MM.1S (cell line): ENCODE measurements around the gene TNNC2.

ENCODE experiments used
- DNase-seq: peaks from one replicate; pipeline ENCODE4 v3.0.0-alpha.2; 2015
- H2AFZ ChIP-seq: fragments of 300-600 bp; sonication (generic); 2 replicates; pipeline ENCODE4 v1.6.0; 2016; ENCODE audit warnings: antibody characterized with exemption, low read length
- H3F3A ChIP-seq: fragments of 300-600 bp; sonication (generic); 2 replicates; pipeline ENCODE4 v1.6.1; 2016; ENCODE audit warnings: mild to moderate bottlenecking, antibody characterized with exemption, low read length, moderate library complexity, mixed read lengths; ENCODE audit not compliant: insufficient read depth
- H3K27ac ChIP-seq: fragments of 300-600 bp; sonication (generic); 2 replicates; pipeline ENCODE4 v1.5.1; 2016; ENCODE audit warnings: mild to moderate bottlenecking, low read length
- H3K27me3 ChIP-seq: fragments of 300-600 bp; sonication (generic); replicated peaks from 2 replicates; pipeline ENCODE4 v1.6.0; 2016; ENCODE audit warnings: low read length; ENCODE audit not compliant: insufficient read depth
- H3K36me3 ChIP-seq: fragments of 300-600 bp; sonication (generic); replicated peaks from 2 replicates; pipeline ENCODE4 v1.6.1; 2016; ENCODE audit warnings: mild to moderate bottlenecking, low read length, mixed read lengths; ENCODE audit not compliant: insufficient read depth
- H3K4me1 ChIP-seq: fragments of 300-600 bp; sonication (generic); 2 replicates; pipeline ENCODE4 v1.6.1; 2016; ENCODE audit warnings: low read length, mixed read lengths
- H3K4me2 ChIP-seq: fragments of 300-600 bp; sonication (generic); 2 replicates; pipeline ENCODE4 v1.6.0; 2016; ENCODE audit warnings: low read depth, low read length
- H3K4me3 ChIP-seq: fragments of 300-600 bp; sonication (generic); 2 replicates; pipeline ENCODE4 v1.5.1; 2016; ENCODE audit warnings: low read length, mixed read lengths
- H3K79me2 ChIP-seq: fragments of 300-600 bp; sonication (generic); 2 replicates; pipeline ENCODE4 v1.6.1; 2016; ENCODE audit warnings: mixed run types, low read length, mixed read lengths
- H3K9ac ChIP-seq: fragments of 300-600 bp; sonication (generic); 2 replicates; pipeline ENCODE4 v1.6.1; 2016; ENCODE audit warnings: low read length, mixed read lengths
- H3K9me2 ChIP-seq: fragments of 300-600 bp; sonication (generic); replicated peaks from 2 replicates; pipeline ENCODE4 v1.6.1; 2016; ENCODE audit warnings: mild to moderate bottlenecking, low read length, mixed read lengths; ENCODE audit not compliant: insufficient read depth
- H3K9me3 ChIP-seq: fragments of 300-600 bp; sonication (generic); replicated peaks from 2 replicates; pipeline ENCODE4 v1.6.1; 2016; ENCODE audit warnings: mild to moderate bottlenecking, low read length, mixed read lengths; ENCODE audit not compliant: insufficient read depth
- H4K20me1 ChIP-seq: fragments of 300-600 bp; sonication (generic); 2 replicates; pipeline ENCODE4 v1.6.1; 2016; ENCODE audit warnings: mild to moderate bottlenecking, low read length, moderate library complexity, mixed read lengths; ENCODE audit not compliant: insufficient read depth
- CTCF ChIP-seq: fragments of 300-600 bp; sonication (generic); IDR thresholded peaks from 2 replicates; pipeline ENCODE4 v1.5.1; 2016; ENCODE audit warnings: antibody characterized with exemption, low read length, mixed read lengths
- EZH2 ChIP-seq: fragments of 300-600 bp; sonication (generic); optimal IDR thresholded peaks from 2 replicates; pipeline ENCODE3; 2017; ENCODE audit warnings: low read depth, mild to moderate bottlenecking, antibody characterized with exemption, low read length, mixed read lengths
- EZH2phosphoT487 ChIP-seq: fragments of 300-600 bp; sonication (generic); IDR thresholded peaks from 2 replicates; pipeline ENCODE4 v1.6.1; 2018; ENCODE audit warnings: antibody characterized with exemption, low read length

Gene TNNC2

DNA sequence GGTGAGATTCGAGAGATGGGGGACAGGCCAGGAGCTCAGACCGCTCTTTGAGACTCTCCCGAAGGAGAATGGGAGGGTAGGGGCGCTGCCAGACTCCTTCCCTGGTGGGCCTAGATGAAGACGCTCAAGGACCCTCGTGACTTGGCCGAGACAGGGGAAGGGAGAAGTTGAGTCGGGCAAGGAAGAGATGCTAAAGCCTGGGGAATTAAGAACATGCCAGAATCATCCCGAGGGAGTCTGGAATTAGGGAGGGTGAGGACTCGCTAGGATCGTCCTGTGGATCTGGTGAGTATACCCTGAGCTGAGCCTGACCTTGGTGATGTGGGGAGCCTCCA lies 14.1 kb downstream of the TNNC2 start:
- Histone ChIP-seq H3K9ac (peak overlapping the region; percentile 80), H4K20me1 (no peaks in the 10 kb centered on the region), H3K27ac (peak overlapping the region; percentile 13; the same call in 1 of the 2 replicates), H3K4me3 (peak overlapping the region; percentile 83), H3K9me2 (no peaks in the 10 kb centered on the region), H3K9me3 (no peaks in the 10 kb centered on the region), H2AFZ (peak overlapping the region; percentile 76), H3K27me3 (no peaks in the 10 kb centered on the region), H3K79me2 (peaks cover 19% of the 10 kb centered on the region), H3F3A (peaks cover 14% of the 10 kb centered on the region), H3K4me2 (peak overlapping the region; percentile 67), H3K36me3 (0 out of 2 replicates have a peak, but pooled peaks cover 3% of the 10 kb centered on the region), H3K4me1 (no peaks in the 10 kb centered on the region)
- DNase-seq: no peak
- TF ChIP-seq EZH2phosphoT487 (no peak), CTCF (no peak), EZH2 (no peak)

GRCh38 chr20:45812157-45813005 lies 14.7 kb downstream of the TNNC2 start, which contains the start of gene UBE2C:
TSS of gene UBE2C (plus strand) at chr20:45812644. CDS start at chr20:45812696, 52 bp downstream.
- Histone ChIP-seq H3K27ac (peak within 1 kb of the TSS; percentile 13; the same call in 1 of the 2 replicates), H3K4me1 (no peaks in the 10 kb centered on the region), H4K20me1 (no peaks in the 10 kb centered on the region), H3K9me3 (no peaks in the 10 kb centered on the region), H3K4me3 (peak within 1 kb of the TSS; percentile 83), H3F3A (peaks cover 9% of the 10 kb centered on the region), H3K27me3 (no peaks in the 10 kb centered on the region), H3K79me2 (peaks cover 19% of the 10 kb centered on the region), H3K4me2 (peak within 1 kb of the TSS; percentile 70), H3K9me2 (no peaks in the 10 kb centered on the region), H2AFZ (peak within 1 kb of the TSS; percentile 76), H3K36me3 (0 out of 2 replicates have a peak, but pooled peaks cover 3% of the 10 kb centered on the region), H3K9ac (peak within 1 kb of the TSS; percentile 80)
- TF ChIP-seq EZH2: no peak
- TF ChIP-seq CTCF: no peak
- no peak for TF ChIP-seq EZH2phosphoT487
- DNase-seq: peak; percentile 99

DNA sequence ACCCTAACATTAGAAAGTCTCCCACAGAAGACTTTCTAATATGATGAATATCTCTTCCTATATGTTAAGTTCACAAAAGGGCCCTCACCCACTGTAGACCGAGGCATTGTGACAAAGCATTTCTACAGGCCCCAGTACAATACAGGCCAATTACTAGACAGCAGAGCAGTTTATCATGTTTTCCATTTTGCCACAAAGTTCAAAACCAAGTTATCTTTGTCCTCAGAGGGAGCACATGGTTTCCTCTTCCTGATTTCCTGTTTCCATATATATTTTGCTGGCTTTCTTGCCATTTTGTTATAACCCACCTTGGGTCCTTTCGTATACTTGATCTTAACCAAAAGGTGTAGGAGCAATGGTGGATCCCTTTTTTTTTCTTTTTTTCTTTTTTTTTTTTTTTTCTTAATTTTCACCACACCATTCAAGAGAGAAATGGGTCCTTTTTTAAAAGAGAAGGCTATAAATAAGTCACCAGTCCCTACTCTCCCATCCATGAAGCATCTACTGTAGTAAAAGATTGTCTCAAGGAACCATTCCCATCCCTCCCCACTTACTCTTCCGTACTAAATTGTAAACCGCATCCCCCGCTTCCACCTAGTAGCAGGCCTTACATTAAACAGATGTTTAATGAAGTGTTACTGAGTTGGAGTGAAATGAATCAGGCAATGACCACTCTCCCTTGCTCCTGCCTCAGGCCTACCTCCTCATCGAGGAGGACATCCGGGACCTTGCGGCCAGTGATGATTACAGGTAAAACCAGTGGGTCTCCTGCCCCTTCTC lies 16.7 kb downstream of the TNNC2 start:
- no peak overlapping the region for H2AFZ ChIP-seq
- H3K4me1 ChIP-seq: no peaks in the 10 kb centered on the region
- no peak overlapping the region for H3K9ac ChIP-seq
- no peaks in the 10 kb centered on the region for H3K27me3 ChIP-seq
- H3K27ac ChIP-seq: no peak overlapping the region
- no peaks in the 10 kb centered on the region for H3F3A ChIP-seq
- no peaks in the 10 kb centered on the region for H3K36me3 ChIP-seq
- peaks cover 19% of the 10 kb centered on the region for H3K79me2 ChIP-seq
- no peaks in the 10 kb centered on the region for H3K9me2 ChIP-seq
- DNase-seq: no peak
- no peaks in the 10 kb centered on the region for H3K9me3 ChIP-seq
- TF ChIP-seq CTCF (no peak), EZH2 (no peak), EZH2phosphoT487 (no peak)
- no peak overlapping the region for H3K4me3 ChIP-seq
- H4K20me1 ChIP-seq: no peaks in the 10 kb centered on the region
- H3K4me2 ChIP-seq: no peak overlapping the region
